WTC11 (cell line): ENCODE results near the gene PPCDC. TPM values are rescaled to one million over a fixed set of nuclear protein-coding genes. Genes with fewer than 3 reads are reported as not detected.
"Not testable (repeated sequence)": the region's sequence is repeated elsewhere in the genome, so short reads cannot be mapped to it uniquely, and the experiment has no call there.

Experiments
- ATAC-seq: fragments of 200-7000 bp; cut with Tn5 transposase; 2 replicates; pipeline ENCODE4 v1.10.0; 2021; ENCODE audit warnings: mild to moderate bottlenecking, moderate library complexity
- CTCF ChIA-PET: fragments of 300-600 bp; sonication (Branson Sonifier 250); formaldehyde crosslinking; loops from one replicate; lab custom pipeline; 2021; ENCODE audit warnings: antibody characterized with exemption; lab: Charles Lee
- POLR2A ChIA-PET: fragments of 350-600 bp; sonication (Branson Sonifier 250); formaldehyde crosslinking; loops from one replicate; lab custom pipeline; 2021; ENCODE audit warnings: antibody characterized with exemption; lab: Charles Lee
- DNase-seq: peaks from one replicate; pipeline ENCODE4 v3.0.0; 2021; ENCODE audit warnings: low spot score
- H3K27ac Mint-ChIP-seq: 2 replicates; pipeline ENCODE4 v1.8.0; 2021; ENCODE audit warnings: mixed read lengths
- H3K27me3 Mint-ChIP-seq: 2 replicates; pipeline ENCODE4 v1.8.0; 2021; ENCODE audit warnings: low read depth, mild to moderate bottlenecking, moderate library complexity, mixed read lengths
- H3K36me3 Mint-ChIP-seq: 2 replicates; pipeline ENCODE4 v1.8.0; 2021; ENCODE audit warnings: mixed read lengths
- H3K4me1 Mint-ChIP-seq: 2 replicates; pipeline ENCODE4 v1.8.0; 2022; ENCODE audit warnings: mixed read lengths
- H3K4me3 Mint-ChIP-seq: 2 replicates; pipeline ENCODE4 v1.8.0; 2021; ENCODE audit warnings: mild to moderate bottlenecking, moderate library complexity, mixed read lengths
- H3K9me3 Mint-ChIP-seq: 2 replicates; pipeline ENCODE4 v1.8.0; 2021; ENCODE audit warnings: mixed read lengths
- AR ChIP-seq: fragments of 250-450 bp; sonication (Bioruptor Pico); IDR thresholded peaks from 2 replicates; pipeline ENCODE4 v1.9.0; 2021; ENCODE audit warnings: mild to moderate bottlenecking
- ATF6 ChIP-seq: sonication (generic); formaldehyde crosslinking; IDR thresholded peaks from 2 replicates; pipeline ENCODE4 v1.8.1; 2023; ENCODE audit warnings: mild to moderate bottlenecking, missing genetic modification reagents
- FOXK1 ChIP-seq: sonication (generic); formaldehyde crosslinking; IDR thresholded peaks from 2 replicates; pipeline ENCODE4 v1.8.0; 2022; ENCODE audit warnings: mild to moderate bottlenecking, moderate library complexity, missing genetic modification reagents
- GABPB1 ChIP-seq: sonication (generic); formaldehyde crosslinking; IDR thresholded peaks from 2 replicates; pipeline ENCODE4 v1.8.1; 2023; ENCODE audit warnings: mild to moderate bottlenecking, missing genetic modification reagents
- MXD4 ChIP-seq: fragments of 250-450 bp; sonication (Bioruptor Pico); IDR thresholded peaks from 2 replicates; pipeline ENCODE4 v1.8.0; 2021; ENCODE audit warnings: mild to moderate bottlenecking, moderate library complexity, borderline replicate concordance
- NR2C2 ChIP-seq: sonication (generic); formaldehyde crosslinking; IDR thresholded peaks from 2 replicates; pipeline ENCODE4 v1.8.0; 2022; ENCODE audit warnings: mild to moderate bottlenecking, missing genetic modification reagents
- TEAD1 ChIP-seq: sonication (generic); formaldehyde crosslinking; IDR thresholded peaks from 2 replicates; pipeline ENCODE4 v1.8.0; 2022; ENCODE audit warnings: mild to moderate bottlenecking, missing genetic modification reagents
- ZBTB21 ChIP-seq: sonication (generic); formaldehyde crosslinking; IDR thresholded peaks from 2 replicates; pipeline ENCODE4 v1.8.1; 2023; ENCODE audit warnings: mild to moderate bottlenecking, missing genetic modification reagents, borderline replicate concordance
- ZNF263 ChIP-seq: sonication (generic); formaldehyde crosslinking; IDR thresholded peaks from 2 replicates; pipeline ENCODE4 v1.8.1; 2022; ENCODE audit warnings: low read depth, mild to moderate bottlenecking, moderate library complexity, missing genetic modification reagents
- ZNF423 ChIP-seq: fragments of 250-450 bp; sonication (Bioruptor Pico); IDR thresholded peaks from 2 replicates; pipeline ENCODE4 v2.1.2; 2022; ENCODE audit warnings: mild to moderate bottlenecking, moderate library complexity
- total RNA-seq: library from RNA; stranded (reverse); gene quantifications from 3 replicates; pipeline ENCODE4 v1.2.3, GENCODE V29; 2021
- TF ChIP-seq, protein P1 (sequence below): sonication (generic); formaldehyde crosslinking; IDR thresholded peaks from 2 replicates; pipeline ENCODE4 v1.8.1; 2022; ENCODE audit warnings: low read depth, mild to moderate bottlenecking, moderate library complexity, missing genetic modification reagents, borderline replicate concordance
- TF ChIP-seq, protein P2 (sequence below): sonication (generic); formaldehyde crosslinking; IDR thresholded peaks from 2 replicates; pipeline ENCODE4 v1.8.1; 2022; ENCODE audit warnings: mild to moderate bottlenecking, missing genetic modification reagents, moderate library complexity, borderline replicate concordance
- TF ChIP-seq, protein P3 (sequence below): sonication (generic); formaldehyde crosslinking; IDR thresholded peaks from 2 replicates; pipeline ENCODE4 v1.8.1; 2023; ENCODE audit warnings: mild to moderate bottlenecking, missing genetic modification reagents
- TF ChIP-seq, protein P4 (sequence below): fragments of 250-450 bp; sonication (Bioruptor Pico); IDR thresholded peaks from 2 replicates; pipeline ENCODE4 v2.1.2; 2022; ENCODE audit warnings: mild to moderate bottlenecking, moderate library complexity

The PPCDC gene
- total RNA-seq, 1 experiment from 2014 or later: 30.1 TPM

DNA sequence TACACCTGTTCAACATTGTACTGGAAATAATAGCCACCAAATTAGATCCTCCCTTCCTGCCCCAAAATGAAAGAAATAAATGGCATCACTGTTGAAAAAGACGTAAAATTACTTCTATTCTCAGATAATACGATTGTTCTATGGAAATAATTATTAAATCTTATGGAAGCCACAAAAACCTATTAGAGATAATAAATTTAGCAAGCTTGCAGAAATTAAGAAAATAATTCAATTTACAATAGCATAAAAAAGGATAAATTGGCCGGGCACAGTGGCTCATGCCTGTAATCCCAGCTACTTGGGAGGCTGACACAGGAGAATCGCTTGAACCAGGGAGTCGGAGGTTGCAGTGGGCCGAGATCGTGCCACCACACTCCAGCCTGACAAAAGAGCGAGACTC lies 57.8 kb downstream of the PPCDC start (continued):
- TF ChIP-seq GABPB1 (CRISPR knock-in tag): no peak
- no peak for TF ChIP-seq AR (CRISPR knock-in tag)
- no peak for TF ChIP-seq TEAD1
- TF ChIP-seq, all 79 proteins: peak for 0

- H3K4me1 Mint-ChIP-seq: no peaks in the 10 kb centered on the region
- peaks cover 48% of the 10 kb centered on the region for H3K27me3 Mint-ChIP-seq
- TF ChIP-seq, protein P1, sequence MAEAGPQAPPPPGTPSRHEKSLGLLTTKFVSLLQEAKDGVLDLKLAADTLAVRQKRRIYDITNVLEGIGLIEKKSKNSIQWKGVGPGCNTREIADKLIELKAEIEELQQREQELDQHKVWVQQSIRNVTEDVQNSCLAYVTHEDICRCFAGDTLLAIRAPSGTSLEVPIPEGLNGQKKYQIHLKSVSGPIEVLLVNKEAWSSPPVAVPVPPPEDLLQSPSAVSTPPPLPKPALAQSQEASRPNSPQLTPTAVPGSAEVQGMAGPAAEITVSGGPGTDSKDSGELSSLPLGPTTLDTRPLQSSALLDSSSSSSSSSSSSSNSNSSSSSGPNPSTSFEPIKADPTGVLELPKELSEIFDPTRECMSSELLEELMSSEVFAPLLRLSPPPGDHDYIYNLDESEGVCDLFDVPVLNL (CRISPR knock-in tag): no peak
- TF ChIP-seq FOXK1 (CRISPR knock-in tag): no peak
- no peak for TF ChIP-seq ZNF263 (CRISPR knock-in tag)
- TF ChIP-seq ZBTB21 (CRISPR knock-in tag): no peak
- TF ChIP-seq, protein P2, sequence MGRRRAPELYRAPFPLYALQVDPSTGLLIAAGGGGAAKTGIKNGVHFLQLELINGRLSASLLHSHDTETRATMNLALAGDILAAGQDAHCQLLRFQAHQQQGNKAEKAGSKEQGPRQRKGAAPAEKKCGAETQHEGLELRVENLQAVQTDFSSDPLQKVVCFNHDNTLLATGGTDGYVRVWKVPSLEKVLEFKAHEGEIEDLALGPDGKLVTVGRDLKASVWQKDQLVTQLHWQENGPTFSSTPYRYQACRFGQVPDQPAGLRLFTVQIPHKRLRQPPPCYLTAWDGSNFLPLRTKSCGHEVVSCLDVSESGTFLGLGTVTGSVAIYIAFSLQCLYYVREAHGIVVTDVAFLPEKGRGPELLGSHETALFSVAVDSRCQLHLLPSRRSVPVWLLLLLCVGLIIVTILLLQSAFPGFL: no peak
- TF ChIP-seq NR2C2 (CRISPR knock-in tag): no peak
- POLR2A ChIA-PET: no interaction called here
- no peak overlapping the region for H3K4me3 Mint-ChIP-seq
- H3K27ac Mint-ChIP-seq: no peak overlapping the region
- peaks cover 20% of the 10 kb centered on the region for H3K9me3 Mint-ChIP-seq
- no peaks in the 10 kb centered on the region for H3K36me3 Mint-ChIP-seq
- DNase-seq: no peak
- ATAC-seq: no peak
- CTCF ChIA-PET: no interaction called here
Measured at GRCh38 chr15:75082689-75083088, 59.3 kb downstream of the PPCDC start.

DNA sequence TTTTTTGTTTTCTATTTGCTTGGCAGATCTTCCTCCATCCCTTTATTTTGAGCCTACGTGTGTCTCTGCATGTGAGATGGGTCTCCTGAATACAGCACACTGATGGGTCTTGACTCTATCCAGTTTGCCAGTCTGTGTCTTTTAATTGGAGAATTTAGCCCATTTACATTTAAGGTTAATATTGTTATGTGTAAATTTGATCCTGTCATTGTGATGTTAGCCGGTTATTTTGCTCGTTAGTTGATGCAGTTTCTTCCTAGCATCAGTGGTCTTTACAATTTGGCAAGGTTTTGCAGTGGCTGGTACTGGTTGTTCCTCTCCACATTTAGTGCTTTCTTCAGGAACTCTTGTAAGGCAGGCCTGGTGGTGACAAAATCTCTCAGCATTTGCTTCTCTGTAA lies 62.3 kb downstream of the PPCDC start:
- H3K4me1 Mint-ChIP-seq, ATAC-seq, DNase-seq, POLR2A ChIA-PET, H3K27ac Mint-ChIP-seq, CTCF ChIA-PET, H3K4me3 Mint-ChIP-seq, H3K36me3 Mint-ChIP-seq: not testable (repeated sequence)
- Mint-ChIP-seq H3K9me3 (peaks cover 20% of the 10 kb centered on the region), H3K27me3 (peaks cover 43% of the 10 kb centered on the region)

- no peak for TF ChIP-seq MXD4 (CRISPR knock-in tag)
- no peak for TF ChIP-seq ZNF423 (CRISPR knock-in tag)
- TF ChIP-seq, protein P3, sequence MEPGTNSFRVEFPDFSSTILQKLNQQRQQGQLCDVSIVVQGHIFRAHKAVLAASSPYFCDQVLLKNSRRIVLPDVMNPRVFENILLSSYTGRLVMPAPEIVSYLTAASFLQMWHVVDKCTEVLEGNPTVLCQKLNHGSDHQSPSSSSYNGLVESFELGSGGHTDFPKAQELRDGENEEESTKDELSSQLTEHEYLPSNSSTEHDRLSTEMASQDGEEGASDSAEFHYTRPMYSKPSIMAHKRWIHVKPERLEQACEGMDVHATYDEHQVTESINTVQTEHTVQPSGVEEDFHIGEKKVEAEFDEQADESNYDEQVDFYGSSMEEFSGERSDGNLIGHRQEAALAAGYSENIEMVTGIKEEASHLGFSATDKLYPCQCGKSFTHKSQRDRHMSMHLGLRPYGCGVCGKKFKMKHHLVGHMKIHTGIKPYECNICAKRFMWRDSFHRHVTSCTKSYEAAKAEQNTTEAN (CRISPR knock-in tag): no peak
- no peak for TF ChIP-seq ATF6
- TF ChIP-seq, protein P4, sequence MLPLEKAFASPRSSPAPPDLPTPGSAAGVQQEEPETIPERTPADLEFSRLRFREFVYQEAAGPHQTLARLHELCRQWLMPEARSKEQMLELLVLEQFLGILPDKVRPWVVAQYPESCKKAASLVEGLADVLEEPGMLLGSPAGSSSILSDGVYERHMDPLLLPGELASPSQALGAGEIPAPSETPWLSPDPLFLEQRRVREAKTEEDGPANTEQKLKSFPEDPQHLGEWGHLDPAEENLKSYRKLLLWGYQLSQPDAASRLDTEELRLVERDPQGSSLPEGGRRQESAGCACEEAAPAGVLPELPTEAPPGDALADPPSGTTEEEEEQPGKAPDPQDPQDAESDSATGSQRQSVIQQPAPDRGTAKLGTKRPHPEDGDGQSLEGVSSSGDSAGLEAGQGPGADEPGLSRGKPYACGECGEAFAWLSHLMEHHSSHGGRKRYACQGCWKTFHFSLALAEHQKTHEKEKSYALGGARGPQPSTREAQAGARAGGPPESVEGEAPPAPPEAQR: no peak
- TF ChIP-seq, all 79 proteins: peak for 0
- ChIA-PET POLR2A (no interaction called here), CTCF (interaction anchor here (0.6 kb wide), 2 partner anchors 47 to 57 kb away, joined by 3 to 6 read pairs; no protein-coding TSS in a partner anchor)
- ATAC-seq (no peak), DNase-seq (no peak)
- peaks cover 23% of the 10 kb centered on the region for H3K9me3 Mint-ChIP-seq
- no peak overlapping the region for H3K4me3 Mint-ChIP-seq
- H3K27ac Mint-ChIP-seq: no peak overlapping the region
- no peaks in the 10 kb centered on the region for H3K4me1 Mint-ChIP-seq
- H3K36me3 Mint-ChIP-seq: no peaks in the 10 kb centered on the region
- H3K27me3 Mint-ChIP-seq: peaks cover 20% of the 10 kb centered on the region
Measured at GRCh38 chr15:75089456-75090387, 66.3 kb downstream of the PPCDC start.
